Neuron (in vitro differentiated cells): ENCODE results near the gene ATP11A.

Experiments
- H2AFZ ChIP-seq: one replicate; pipeline ENCODE4 v1.6.1; 2013; ENCODE audit warnings: low read depth, mild to moderate bottlenecking, inconsistent platforms, low read length, moderate library complexity
- H3K27me3 ChIP-seq: one replicate; pipeline ENCODE4 v1.6.1; 2013; ENCODE audit warnings: low read length; ENCODE audit not compliant: insufficient read depth
- H3K36me3 ChIP-seq: one replicate; pipeline ENCODE4 v1.6.1; 2013; ENCODE audit warnings: low read length; ENCODE audit not compliant: insufficient read depth
- H3K4me1 ChIP-seq: one replicate; pipeline ENCODE4 v1.6.1; 2013; ENCODE audit warnings: low read length; ENCODE audit not compliant: insufficient read depth
- H3K4me3 ChIP-seq: 2 replicates; pipeline ENCODE4 v1.5.1; 2013; ENCODE audit warnings: mild to moderate bottlenecking, low read length, moderate library complexity
- H3K9me3 ChIP-seq: one replicate; pipeline ENCODE4 v1.6.1; 2013; ENCODE audit warnings: low read length

ATP11A gene

GRCh38 chr13:112756511-112756966, 66.7 kb downstream of the ATP11A start:
- H3K4me1 ChIP-seq = peaks cover 4% of the 10 kb centered on the region
- no peaks in the 10 kb centered on the region for H3K9me3 ChIP-seq
- H3K36me3 ChIP-seq = no peaks in the 10 kb centered on the region
- H3K4me3 ChIP-seq = no peak overlapping the region
- peak overlapping the region; percentile 56 for H2AFZ ChIP-seq
- no peaks in the 10 kb centered on the region for H3K27me3 ChIP-seq

- Histone ChIP-seq H3K4me1 (peaks cover 4% of the 10 kb centered on the region), H3K27me3 (no peaks in the 10 kb centered on the region), H3K9me3 (no peaks in the 10 kb centered on the region), H3K36me3 (no peaks in the 10 kb centered on the region), H2AFZ (peak overlapping the region; percentile 56), H3K4me3 (no peak overlapping the region)
These were observed 67.3 kb downstream of the ATP11A start for GRCh38 chr13:112756967-112757758.

- peaks cover 4% of the 10 kb centered on the region for H3K4me1 ChIP-seq
- no peaks in the 10 kb centered on the region for H3K36me3 ChIP-seq
- no peak overlapping the region for H2AFZ ChIP-seq
- no peaks in the 10 kb centered on the region for H3K9me3 ChIP-seq
- H3K4me3 ChIP-seq = no peak overlapping the region
- no peaks in the 10 kb centered on the region for H3K27me3 ChIP-seq
These were observed 67.9 kb downstream of the ATP11A start for GRCh38 chr13:112757759-112758086.

- no peak overlapping the region for H2AFZ ChIP-seq
- peaks cover 4% of the 10 kb centered on the region for H3K4me1 ChIP-seq
- H3K36me3 ChIP-seq = no peaks in the 10 kb centered on the region
These were observed 69.2 kb downstream of the ATP11A start for GRCh38 chr13:112759053-112759452.

GRCh38 chr13:112759827-112760226, 70.0 kb downstream of the ATP11A start:
- H3K27me3 ChIP-seq = no peaks in the 10 kb centered on the region
- no peak overlapping the region for H3K4me3 ChIP-seq

More at GRCh38 chr13:112759053-112759452, 69.2 kb downstream of the ATP11A start:
- no peaks in the 10 kb centered on the region for H3K9me3 ChIP-seq
- H3K27me3 ChIP-seq = no peaks in the 10 kb centered on the region
- no peak overlapping the region for H3K4me3 ChIP-seq

GRCh38 chr13:112760435-112760834, 70.6 kb downstream of the ATP11A start:
- Histone ChIP-seq H3K36me3 (no peaks in the 10 kb centered on the region), H3K4me3 (no peak overlapping the region), H3K9me3 (no peaks in the 10 kb centered on the region), H3K4me1 (peaks cover 4% of the 10 kb centered on the region), H2AFZ (no peak overlapping the region), H3K27me3 (no peaks in the 10 kb centered on the region)

More at GRCh38 chr13:112759827-112760226, 70.0 kb downstream of the ATP11A start:
- Histone ChIP-seq H3K4me1 (peaks cover 4% of the 10 kb centered on the region), H3K36me3 (no peaks in the 10 kb centered on the region), H2AFZ (no peak overlapping the region), H3K9me3 (no peaks in the 10 kb centered on the region)

GRCh38 chr13:112760931-112761330, 71.1 kb downstream of the ATP11A start:
- H3K27me3 ChIP-seq = no peaks in the 10 kb centered on the region
- H2AFZ ChIP-seq = no peak overlapping the region
- H3K4me3 ChIP-seq = no peak overlapping the region
- H3K9me3 ChIP-seq = no peaks in the 10 kb centered on the region
- H3K4me1 ChIP-seq = peaks cover 4% of the 10 kb centered on the region
- no peaks in the 10 kb centered on the region for H3K36me3 ChIP-seq

- no peaks in the 10 kb centered on the region for H3K27me3 ChIP-seq
- no peak overlapping the region for H3K4me3 ChIP-seq
- H3K4me1 ChIP-seq = peaks cover 4% of the 10 kb centered on the region
- no peaks in the 10 kb centered on the region for H3K36me3 ChIP-seq
- H2AFZ ChIP-seq = no peak overlapping the region
- no peaks in the 10 kb centered on the region for H3K9me3 ChIP-seq
These were observed 72.2 kb downstream of the ATP11A start for GRCh38 chr13:112761701-112762689.

- Histone ChIP-seq H3K4me1 (no peaks in the 10 kb centered on the region), H2AFZ (no peak overlapping the region), H3K4me3 (no peak overlapping the region), H3K27me3 (no peaks in the 10 kb centered on the region), H3K9me3 (no peaks in the 10 kb centered on the region), H3K36me3 (no peaks in the 10 kb centered on the region)
These were observed 72.8 kb downstream of the ATP11A start for GRCh38 chr13:112762690-112763080.

GRCh38 chr13:112764028-112764427, 74.2 kb downstream of the ATP11A start:
- Histone ChIP-seq H3K9me3 (no peaks in the 10 kb centered on the region), H3K36me3 (no peaks in the 10 kb centered on the region), H3K27me3 (no peaks in the 10 kb centered on the region), H3K4me1 (no peaks in the 10 kb centered on the region), H3K4me3 (no peak overlapping the region), H2AFZ (no peak overlapping the region)

- Histone ChIP-seq H3K4me1 (no peaks in the 10 kb centered on the region), H3K36me3 (no peaks in the 10 kb centered on the region), H3K4me3 (no peak overlapping the region), H3K9me3 (no peaks in the 10 kb centered on the region), H2AFZ (no peak overlapping the region), H3K27me3 (no peaks in the 10 kb centered on the region)
These were observed 75.2 kb downstream of the ATP11A start for GRCh38 chr13:112764864-112765561.

- Histone ChIP-seq H3K4me1 (no peaks in the 10 kb centered on the region), H3K4me3 (no peak overlapping the region)
These were observed 75.9 kb downstream of the ATP11A start for GRCh38 chr13:112765731-112766130.

GRCh38 chr13:112766336-112766735, 76.5 kb downstream of the ATP11A start:
- H2AFZ ChIP-seq = no peak overlapping the region
- H3K9me3 ChIP-seq = no peaks in the 10 kb centered on the region

More at GRCh38 chr13:112765731-112766130, 75.9 kb downstream of the ATP11A start:
- Histone ChIP-seq H2AFZ (no peak overlapping the region), H3K27me3 (no peaks in the 10 kb centered on the region), H3K9me3 (no peaks in the 10 kb centered on the region), H3K36me3 (no peaks in the 10 kb centered on the region)

More at GRCh38 chr13:112766336-112766735, 76.5 kb downstream of the ATP11A start:
- no peaks in the 10 kb centered on the region for H3K4me1 ChIP-seq
- no peaks in the 10 kb centered on the region for H3K27me3 ChIP-seq
- no peak overlapping the region for H3K4me3 ChIP-seq
- no peaks in the 10 kb centered on the region for H3K36me3 ChIP-seq
